GM15510 (cell line): ENCODE results near the gene AGAP1.

Experiments
- POLR2A ChIP-seq: IDR thresholded peaks from 3 replicates; pipeline ENCODE4 v1.6.1; 2011; ENCODE audit warnings: borderline replicate concordance; ENCODE audit not compliant: insufficient read length; ENCODE audit errors: extremely low read depth

Gene AGAP1

DNA sequence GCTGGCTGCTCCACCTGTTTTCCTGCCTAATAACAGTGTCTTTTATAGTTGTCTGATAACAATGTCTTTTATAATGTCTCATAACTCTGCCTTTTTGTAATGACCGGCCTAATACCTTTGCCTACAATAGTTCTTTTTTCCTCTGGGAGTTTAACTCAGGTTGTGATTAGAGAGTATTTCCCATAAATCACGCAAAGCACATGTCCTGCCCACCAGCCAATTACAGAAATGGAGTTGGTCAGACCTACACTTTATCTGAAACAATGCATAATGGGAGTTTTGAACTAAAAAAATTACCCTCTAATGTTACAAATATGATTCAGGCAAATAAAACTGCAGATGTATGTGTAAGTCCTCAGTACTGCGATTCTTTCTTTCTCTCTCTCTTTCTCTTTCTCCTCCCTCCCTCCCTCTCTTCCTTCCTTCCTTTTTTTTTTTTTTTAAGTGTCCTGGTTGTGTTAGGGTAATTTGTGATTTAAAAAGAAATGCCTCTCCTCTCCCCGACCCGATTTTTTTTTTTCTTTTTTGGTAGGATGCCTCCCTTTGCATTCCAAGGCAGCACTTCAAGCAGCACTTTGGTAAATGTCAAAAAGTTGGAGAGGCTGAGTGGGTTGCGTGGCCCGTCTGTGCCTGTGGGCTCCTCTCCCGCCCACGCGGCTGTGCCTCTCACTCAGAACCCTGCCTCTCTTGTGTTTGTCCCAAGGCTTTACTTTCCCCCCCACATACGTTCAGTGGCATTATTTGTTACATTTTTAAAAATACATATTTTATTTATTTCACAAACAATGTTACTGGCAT, 147.3 kb downstream of the AGAP1 start:
- TF ChIP-seq POLR2A, result no peak

- no peak for TF ChIP-seq POLR2A
Measured at GRCh38 chr2:235641956-235642355, 148.1 kb downstream of the AGAP1 start.

- TF ChIP-seq POLR2A, result no peak
Measured at GRCh38 chr2:235642446-235643098, 148.7 kb downstream of the AGAP1 start.

- TF ChIP-seq POLR2A, result no peak
Measured at GRCh38 chr2:235643680-235644511, 150.1 kb downstream of the AGAP1 start.

GRCh38 chr2:235647264-235647663, 153.4 kb downstream of the AGAP1 start:
- no peak for TF ChIP-seq POLR2A

GRCh38 chr2:235647877-235648276, 154.0 kb downstream of the AGAP1 start:
- TF ChIP-seq POLR2A, result no peak

DNA sequence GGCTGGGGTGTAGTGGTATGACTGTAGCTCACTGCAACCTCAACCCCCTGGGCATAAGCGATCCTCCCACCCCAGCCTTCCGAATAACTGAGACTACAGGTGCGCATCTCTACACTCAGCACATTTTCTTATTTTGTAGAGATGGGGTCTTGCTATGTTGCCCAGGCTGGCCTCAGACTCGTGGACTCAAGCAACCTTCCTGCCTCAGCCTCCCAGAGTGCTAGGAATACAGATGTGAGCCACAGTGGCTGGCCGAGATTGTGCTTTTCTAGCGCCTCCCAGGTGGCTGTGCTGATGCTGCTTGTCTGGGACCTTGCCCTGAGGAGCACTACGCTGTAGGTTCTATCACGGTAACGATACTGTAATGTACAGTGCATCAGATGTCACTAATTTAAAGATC, 155.6 kb downstream of the AGAP1 start:
- TF ChIP-seq POLR2A, result no peak

GRCh38 chr2:235651643-235652042, 157.8 kb downstream of the AGAP1 start:
- TF ChIP-seq POLR2A, result no peak

DNA sequence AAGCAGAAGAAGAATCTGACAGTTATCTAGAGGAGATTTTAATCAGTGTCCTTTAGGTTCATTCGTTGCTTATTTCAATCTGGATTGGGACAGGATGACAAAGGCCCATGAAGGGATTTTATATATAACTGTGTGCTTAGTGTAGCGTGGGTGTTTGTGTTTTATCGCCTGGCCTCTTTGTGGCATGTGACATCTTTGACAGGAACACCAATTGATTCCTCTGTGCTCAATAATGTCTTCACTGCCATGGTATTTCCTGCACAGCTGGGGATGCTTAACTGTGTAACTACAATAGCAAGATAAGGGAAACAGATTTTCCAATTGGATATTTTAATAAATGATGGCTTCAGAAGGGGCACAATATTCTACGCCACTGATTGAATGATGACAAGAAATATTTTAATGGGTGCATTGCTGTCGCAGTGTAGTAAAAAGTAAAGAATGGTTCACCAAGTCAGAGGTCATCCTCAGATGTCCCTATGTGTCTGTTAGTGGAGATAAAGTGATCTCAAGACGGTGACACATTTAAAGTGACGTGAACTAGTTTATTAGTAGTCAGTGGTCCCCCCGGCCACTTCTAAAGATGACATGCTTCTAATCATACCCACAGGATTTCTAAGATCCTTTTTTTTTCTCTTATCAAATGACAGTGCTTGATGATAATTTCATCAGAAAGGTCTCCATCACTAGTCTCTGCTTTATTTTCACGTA, 160.4 kb downstream of the AGAP1 start:
- no peak for TF ChIP-seq POLR2A

GRCh38 chr2:235658351-235659174, 164.7 kb downstream of the AGAP1 start:
- TF ChIP-seq POLR2A, result no peak

DNA sequence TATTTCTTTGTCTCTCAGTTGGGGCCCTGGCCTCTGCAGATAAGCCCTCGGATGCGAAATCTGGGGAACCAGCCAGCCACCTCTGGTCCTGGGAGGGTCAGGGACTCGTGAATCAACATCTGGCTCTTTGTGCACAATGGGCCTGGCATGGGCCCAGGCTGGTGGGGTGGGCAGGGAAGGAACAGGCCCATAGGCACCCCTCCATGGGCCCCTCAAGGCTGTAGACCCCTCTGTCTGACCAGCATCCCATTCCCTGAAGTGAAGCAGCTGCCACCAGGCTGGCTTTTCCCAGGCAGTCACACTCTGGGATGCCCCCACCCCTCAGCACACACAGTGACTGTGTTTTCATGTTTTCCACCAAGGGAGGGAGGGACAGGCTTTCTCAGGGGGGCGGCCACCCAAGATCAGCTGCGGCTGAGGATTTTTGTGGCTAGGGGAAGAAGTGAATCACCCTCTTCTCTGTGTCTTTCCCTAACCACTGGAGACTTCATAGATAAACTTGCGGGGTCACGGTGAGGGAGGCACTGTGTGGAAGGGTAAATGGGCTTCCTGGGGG, 166.0 kb downstream of the AGAP1 start:
- TF ChIP-seq POLR2A, result no peak

DNA sequence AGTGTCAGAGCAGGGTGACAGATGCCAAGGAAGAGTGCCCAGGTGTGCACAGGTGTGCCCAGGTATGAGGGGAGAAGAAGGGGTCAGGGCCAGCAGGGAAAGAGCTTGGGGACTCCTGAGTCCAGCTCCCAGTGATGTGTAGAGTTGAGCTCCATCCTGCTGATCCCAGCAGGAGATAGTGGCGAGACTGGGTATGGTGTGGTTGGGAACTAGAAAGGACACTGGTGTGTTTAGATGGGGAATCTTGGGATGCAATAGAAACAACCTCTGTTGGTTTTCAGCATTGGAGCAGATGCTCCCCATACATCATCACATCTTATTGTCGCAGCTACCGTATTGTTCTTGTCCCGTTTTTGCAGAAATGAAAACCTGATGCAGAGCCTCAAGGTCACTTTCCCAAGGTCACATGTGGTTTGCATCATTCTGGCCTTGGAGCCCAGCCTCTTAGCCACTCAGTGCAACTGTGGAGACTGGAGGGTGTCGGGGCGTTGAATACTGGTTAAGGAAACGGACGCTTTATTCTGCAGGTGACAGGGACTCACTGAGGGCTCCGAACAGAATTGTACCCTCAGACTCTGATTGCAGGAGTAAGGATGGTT, 166.7 kb downstream of the AGAP1 start:
- no peak for TF ChIP-seq POLR2A

DNA sequence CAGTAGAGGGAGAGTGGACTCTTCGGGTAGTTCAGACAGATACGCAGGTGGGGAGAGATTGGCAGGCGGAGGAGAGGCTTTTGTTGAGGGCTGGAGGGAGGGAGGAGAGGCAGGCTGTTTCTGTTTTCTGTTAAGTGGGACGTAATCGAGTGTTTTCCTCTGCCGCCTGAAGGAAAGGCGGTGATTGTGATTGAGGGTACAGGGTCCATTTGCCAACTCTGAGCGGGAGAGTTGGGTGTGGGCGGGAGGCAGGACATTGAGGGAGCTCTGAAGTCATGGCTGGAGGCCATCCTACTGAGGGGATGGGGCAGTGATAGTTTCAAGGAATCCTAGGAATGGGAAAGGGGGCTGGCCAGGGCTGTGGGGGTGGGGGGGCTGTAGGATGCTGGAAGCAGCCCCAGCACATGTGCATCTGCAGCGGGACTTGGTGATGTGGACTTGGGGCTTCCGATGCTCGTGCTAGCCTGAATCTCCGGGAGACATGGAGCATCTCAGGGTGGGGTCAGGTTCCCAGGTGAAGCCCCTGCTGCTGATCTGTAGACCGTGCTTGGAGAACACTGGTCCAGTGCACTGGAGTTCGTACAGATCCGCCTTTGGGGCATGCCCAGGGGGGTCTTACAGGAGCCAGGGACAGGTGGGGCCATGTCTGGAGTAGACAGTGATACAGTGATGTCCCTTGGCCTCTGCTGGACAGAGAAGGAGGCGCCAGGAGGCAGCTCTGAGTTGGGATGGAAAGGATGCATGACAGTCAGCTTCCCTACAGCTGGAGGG, 167.5 kb downstream of the AGAP1 start:
- no peak for TF ChIP-seq POLR2A

GRCh38 chr2:235661952-235662351, 168.1 kb downstream of the AGAP1 start:
- no peak for TF ChIP-seq POLR2A
